ENCODE results near the gene TRMT2A.
A peak's percentile ranks its signal among the peaks of the same experiment; 100 is the strongest.
"Not testable (repeated sequence)": the region's sequence is repeated elsewhere in the genome, so short reads cannot be mapped to it uniquely, and the experiment has no call there.

TRMT2A gene

DNA sequence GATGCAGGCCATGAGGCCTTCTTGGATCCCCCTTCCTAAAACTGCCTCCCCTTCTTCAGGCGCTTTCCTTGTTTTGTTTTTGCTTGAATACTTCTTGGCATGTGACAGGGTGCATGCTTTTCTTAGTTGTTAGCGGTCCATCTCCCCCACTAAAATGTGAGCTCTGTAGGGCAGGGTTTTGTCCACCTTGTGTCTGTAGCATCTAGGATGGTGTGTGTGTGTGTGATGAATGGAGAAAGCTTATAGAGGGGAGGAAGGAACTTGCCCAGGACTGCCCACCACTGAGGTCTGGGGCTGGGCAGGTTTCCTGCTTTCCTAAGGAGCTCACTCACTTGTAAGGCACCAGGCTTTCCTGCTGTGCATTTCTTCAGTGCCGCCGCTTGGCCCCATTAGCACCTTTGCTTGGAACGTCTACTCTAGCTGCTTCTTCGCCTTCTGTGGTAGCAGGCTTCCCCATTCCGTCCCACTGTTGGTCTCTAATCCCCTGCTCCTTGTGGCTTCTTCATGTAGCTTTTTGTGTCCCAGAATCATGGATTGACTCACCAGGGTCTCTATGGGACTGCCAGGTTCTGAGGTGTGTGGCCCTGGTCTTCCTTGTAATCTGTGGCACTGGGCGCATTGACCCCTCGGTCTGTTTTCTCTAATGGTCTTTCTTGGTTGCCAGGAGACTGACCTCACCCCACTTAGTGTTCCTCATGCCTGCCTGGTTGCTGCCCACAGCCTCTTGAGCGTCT is 33.7 kb downstream of the TRMT2A start:
- Histone ChIP-seq H3K4me1 (ENCODE audit: control insufficient read depth, insufficient read depth, low read length) (peaks cover 25% of the 10 kb centered on the region), H3K9me3 (replicated peaks; ENCODE audit: low read length) (no peaks in the 10 kb centered on the region), H3K36me3 (ENCODE audit: insufficient read depth, low read length) (peaks cover 43% of the 10 kb centered on the region), H3K4me2 (ENCODE audit: low read length) (peak overlapping the region; percentile 26), H3K27me3 (ENCODE audit: control insufficient read depth, insufficient read depth, low read length) (no peaks in the 10 kb centered on the region), H3K4me3 (ENCODE audit: low read length) (no peak overlapping the region), H3K9ac (ENCODE audit: low read depth, low read length) (peak overlapping the region; percentile 18)

DNA sequence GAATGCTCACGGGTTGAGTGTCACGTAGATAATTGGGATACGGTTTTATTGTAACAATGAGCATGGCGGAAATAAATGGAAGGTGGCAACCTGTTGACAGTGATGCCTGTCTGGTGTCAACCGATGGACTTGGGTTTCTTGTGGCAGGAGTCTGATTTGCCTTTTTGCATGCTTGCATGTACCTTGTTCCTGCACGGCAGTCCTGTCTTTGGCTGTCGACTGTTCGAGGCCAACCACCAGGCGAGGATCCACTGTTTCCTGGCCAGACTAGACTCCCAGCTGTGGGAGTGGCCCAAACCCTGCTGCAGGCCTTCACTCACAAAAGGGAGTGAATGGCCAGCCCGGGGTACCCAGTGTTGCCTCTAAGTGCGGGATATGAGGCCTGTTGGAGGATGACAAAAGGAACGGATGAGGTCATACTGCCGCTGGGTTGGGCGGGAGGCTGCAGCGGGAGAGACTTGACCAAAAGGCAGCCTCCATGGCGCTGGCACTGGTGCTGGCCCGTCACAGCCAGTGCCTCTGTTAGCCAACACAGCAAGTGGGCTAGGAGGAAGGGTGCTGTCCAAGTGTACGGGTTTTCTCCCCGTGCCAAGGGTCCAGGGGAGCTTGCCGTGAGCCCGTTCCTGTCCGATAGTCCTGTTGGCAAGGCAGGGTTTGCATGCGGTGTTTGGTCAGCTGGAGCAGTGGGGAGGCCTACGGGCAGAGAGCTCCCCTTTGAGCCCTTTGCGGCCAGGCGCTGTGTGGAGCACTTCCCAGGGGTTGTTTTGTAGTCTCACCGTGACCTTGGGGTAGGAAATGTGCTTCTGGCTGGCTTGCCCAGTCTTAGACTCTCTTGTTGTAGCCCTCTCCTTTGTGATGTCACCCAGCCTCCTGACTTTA is 36.0 kb downstream of the TRMT2A start:
- Histone ChIP-seq H3K9me3 (replicated peaks; ENCODE audit: low read length) (no peaks in the 10 kb centered on the region), H3K4me2 (ENCODE audit: low read length) (peak overlapping the region; percentile 91), H3K4me1 (ENCODE audit: control insufficient read depth, insufficient read depth, low read length) (peaks cover 25% of the 10 kb centered on the region), H3K9ac (ENCODE audit: low read depth, low read length) (peak overlapping the region; percentile 89), H3K4me3 (ENCODE audit: low read length) (peak overlapping the region; percentile 77), H3K27me3 (ENCODE audit: control insufficient read depth, insufficient read depth, low read length) (no peaks in the 10 kb centered on the region), H3K36me3 (ENCODE audit: insufficient read depth, low read length) (peaks cover 20% of the 10 kb centered on the region)

DNA sequence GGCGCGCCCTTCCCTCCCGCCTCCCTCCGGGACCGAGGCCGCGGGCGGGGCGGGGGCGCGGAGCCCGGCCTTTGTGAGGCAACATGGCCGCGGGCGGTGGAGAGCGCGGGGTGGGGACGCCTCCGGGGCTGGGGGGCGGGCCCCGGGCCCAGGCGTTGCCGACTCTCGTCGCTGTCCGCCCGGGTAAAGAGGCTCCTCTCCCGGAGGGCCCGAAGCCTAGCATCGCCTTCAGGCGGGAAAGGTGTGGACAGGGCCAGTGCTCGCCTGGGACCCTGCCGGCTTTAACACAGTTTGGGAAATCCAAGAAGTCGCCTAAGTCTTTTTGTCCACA is 36.6 kb downstream of the TRMT2A start:
- Histone ChIP-seq H3K9ac (ENCODE audit: low read depth, low read length) (peak overlapping the region; percentile 89), H3K4me2 (ENCODE audit: low read length) (peak overlapping the region; percentile 91), H3K9me3 (replicated peaks; ENCODE audit: low read length) (no peaks in the 10 kb centered on the region), H3K4me1 (ENCODE audit: control insufficient read depth, insufficient read depth, low read length) (peaks cover 25% of the 10 kb centered on the region), H3K27me3 (ENCODE audit: control insufficient read depth, insufficient read depth, low read length) (no peaks in the 10 kb centered on the region), H3K4me3 (ENCODE audit: low read length) (peak overlapping the region; percentile 77), H3K36me3 (ENCODE audit: insufficient read depth, low read length) (peaks cover 14% of the 10 kb centered on the region)

DNA sequence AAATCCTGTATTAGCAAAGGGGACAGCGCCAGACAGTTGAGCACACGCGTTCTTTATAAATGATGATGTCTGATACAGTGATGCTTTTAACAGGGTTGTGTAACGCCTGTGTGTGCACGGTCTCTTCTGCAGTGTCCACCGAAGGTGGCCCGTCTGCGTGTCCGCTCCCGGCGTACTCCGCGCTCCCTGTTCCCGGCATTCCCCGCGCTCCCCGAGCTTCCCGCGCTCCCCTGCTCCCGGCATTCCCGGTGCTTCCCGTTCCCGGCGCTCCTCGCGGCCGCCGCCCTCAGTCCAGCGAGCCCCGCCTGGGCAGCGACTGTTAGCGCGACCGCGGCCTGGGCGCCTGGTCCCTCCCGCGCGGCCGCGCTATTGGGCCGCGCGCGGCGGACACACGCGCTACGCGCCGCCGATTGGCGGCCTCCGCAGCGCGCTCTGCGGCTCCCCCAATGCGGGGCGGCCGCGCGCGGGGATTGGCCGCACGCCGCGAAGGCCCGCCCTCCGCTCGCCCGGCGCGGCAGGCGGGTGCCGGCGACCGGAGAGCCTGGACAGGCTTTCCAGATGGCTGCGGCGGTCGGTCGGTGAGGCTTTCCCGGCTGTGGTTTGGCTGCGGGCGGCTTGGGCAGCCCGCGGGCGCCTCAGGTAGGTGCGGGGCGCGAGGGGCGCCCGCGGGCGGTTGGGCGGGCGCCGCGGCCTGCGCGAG is 37.1 kb downstream of the TRMT2A start, which contains the start of gene DGCR8:
Gene DGCR8 (plus strand): TSS at position 497 of the 700 bp plus-strand sequence. CDS start 5,723 bp downstream, outside the sequence.
- Histone ChIP-seq H3K4me3 (ENCODE audit: low read length) (peak within 1 kb of the TSS; percentile 77), H3K36me3 (ENCODE audit: insufficient read depth, low read length) (peaks cover 10% of the 10 kb centered on the region), H3K9ac (ENCODE audit: low read depth, low read length) (peak within 1 kb of the TSS; percentile 89), H3K4me1 (ENCODE audit: control insufficient read depth, insufficient read depth, low read length) (peaks cover 25% of the 10 kb centered on the region), H3K27me3 (ENCODE audit: control insufficient read depth, insufficient read depth, low read length) (no peaks in the 10 kb centered on the region), H3K9me3 (replicated peaks; ENCODE audit: low read length) (no peaks in the 10 kb centered on the region), H3K4me2 (ENCODE audit: low read length) (peak within 1 kb of the TSS; percentile 92)

DNA sequence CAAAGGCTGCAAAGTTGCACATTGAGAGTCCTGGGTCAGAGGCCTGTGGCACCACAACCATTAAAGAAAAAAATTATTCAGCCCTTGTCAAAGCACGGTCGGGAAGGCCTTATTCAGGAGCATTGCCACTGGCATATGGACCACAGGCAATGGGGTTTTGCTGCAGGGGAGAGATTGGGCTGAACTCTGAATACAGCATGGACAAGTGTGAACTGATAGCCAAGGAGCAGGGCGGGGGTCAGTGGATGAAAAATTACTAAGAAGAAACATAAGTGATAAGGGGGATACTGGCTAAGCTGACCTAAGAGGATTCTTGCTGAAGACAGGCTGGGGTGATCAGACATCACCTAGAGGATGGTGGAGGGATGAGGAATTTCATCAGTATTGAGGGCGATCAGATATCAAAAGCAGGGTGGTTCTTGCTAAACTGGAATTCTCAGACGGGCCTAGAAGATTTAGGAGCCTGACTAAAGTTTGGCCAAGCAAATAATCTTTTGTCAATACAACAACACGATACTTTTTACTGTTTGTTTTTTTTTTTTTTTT is 40.3 kb downstream of the TRMT2A start:
- Histone ChIP-seq H3K4me3 (ENCODE audit: low read length) (no peak overlapping the region), H3K27me3 (ENCODE audit: control insufficient read depth, insufficient read depth, low read length) (no peaks in the 10 kb centered on the region), H3K9ac (ENCODE audit: low read depth, low read length) (no peak overlapping the region), H3K36me3 (ENCODE audit: insufficient read depth, low read length) (no peaks in the 10 kb centered on the region), H3K4me1 (ENCODE audit: control insufficient read depth, insufficient read depth, low read length) (peaks cover 6% of the 10 kb centered on the region), H3K4me2 (ENCODE audit: low read length) (no peak overlapping the region), H3K9me3 (replicated peaks; ENCODE audit: low read length) (no peaks in the 10 kb centered on the region)

DNA sequence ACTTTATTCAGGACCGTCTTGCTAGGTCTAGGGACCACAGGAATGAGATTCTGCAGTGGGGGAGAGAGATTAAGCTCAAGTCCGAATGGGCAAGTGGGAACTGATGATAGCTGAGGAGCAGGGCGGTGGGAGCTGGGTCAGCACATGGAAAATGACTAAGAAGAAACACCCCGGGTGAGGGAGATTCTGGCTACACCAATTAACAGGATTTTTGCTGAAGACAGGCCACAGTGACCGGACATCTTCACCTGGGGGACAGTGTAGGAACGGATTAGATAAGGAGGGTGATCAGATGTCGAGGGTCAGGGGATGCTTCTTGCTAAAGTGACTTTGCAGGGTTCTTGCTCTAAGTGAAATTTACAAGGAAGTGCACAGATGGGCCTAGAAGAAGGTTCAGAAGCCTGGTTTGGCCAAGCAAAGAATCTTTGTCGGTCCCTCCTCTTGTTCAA is 45.5 kb downstream of the TRMT2A start:
- Histone ChIP-seq H3K27me3 (ENCODE audit: control insufficient read depth, insufficient read depth, low read length) (no peaks in the 10 kb centered on the region), H3K9me3 (replicated peaks; ENCODE audit: low read length) (no peaks in the 10 kb centered on the region), H3K36me3 (ENCODE audit: insufficient read depth, low read length) (no peaks in the 10 kb centered on the region), H3K4me1 (ENCODE audit: control insufficient read depth, insufficient read depth, low read length) (no peaks in the 10 kb centered on the region), H3K9ac (ENCODE audit: low read depth, low read length) (no peak overlapping the region), H3K4me2 (ENCODE audit: low read length) (no peak overlapping the region), H3K4me3 (ENCODE audit: low read length) (no peak overlapping the region)

DNA sequence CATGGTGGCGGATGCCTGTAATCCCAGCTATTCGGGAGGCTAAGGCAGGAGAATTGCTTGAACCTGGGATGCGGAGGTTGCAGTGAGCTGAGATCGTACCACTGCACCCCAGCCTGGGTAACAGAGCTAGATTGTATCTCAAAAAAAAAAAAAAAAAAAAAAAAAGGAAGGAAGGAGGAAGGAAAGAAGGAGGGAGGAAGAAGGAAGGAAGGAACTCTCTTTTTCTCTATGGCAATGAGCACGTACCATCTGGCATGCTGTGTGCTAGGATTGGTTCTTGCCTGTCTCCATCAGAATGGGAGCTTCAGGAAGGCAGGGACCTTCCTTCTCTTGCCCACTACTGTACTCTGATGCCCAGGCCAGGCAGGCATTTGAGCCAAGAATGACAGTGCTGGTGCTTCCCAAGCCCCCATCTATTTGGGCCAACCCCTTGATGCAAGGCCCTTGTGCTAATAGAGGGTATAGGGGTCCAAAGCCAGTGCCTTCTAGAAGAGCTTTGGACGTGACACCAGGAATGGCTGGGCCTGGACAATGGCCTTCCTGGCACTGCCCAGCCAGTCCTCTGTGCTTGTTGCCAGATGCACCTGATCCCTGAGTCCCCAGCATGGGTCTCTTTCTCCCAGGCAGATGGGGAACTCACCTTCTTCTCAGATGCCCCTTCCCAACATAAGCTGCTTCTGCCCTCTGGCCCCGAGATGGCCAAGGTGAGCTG is 47.5 kb downstream of the TRMT2A start:
- Histone ChIP-seq H3K4me2 (ENCODE audit: low read length) (no peak overlapping the region), H3K9ac (ENCODE audit: low read depth, low read length) (no peak overlapping the region), H3K9me3 (replicated peaks; ENCODE audit: low read length) (no peaks in the 10 kb centered on the region), H3K36me3 (ENCODE audit: insufficient read depth, low read length) (peaks cover 6% of the 10 kb centered on the region), H3K4me1 (ENCODE audit: control insufficient read depth, insufficient read depth, low read length) (no peaks in the 10 kb centered on the region), H3K27me3 (ENCODE audit: control insufficient read depth, insufficient read depth, low read length) (no peaks in the 10 kb centered on the region), H3K4me3 (ENCODE audit: low read length) (no peak overlapping the region)

DNA sequence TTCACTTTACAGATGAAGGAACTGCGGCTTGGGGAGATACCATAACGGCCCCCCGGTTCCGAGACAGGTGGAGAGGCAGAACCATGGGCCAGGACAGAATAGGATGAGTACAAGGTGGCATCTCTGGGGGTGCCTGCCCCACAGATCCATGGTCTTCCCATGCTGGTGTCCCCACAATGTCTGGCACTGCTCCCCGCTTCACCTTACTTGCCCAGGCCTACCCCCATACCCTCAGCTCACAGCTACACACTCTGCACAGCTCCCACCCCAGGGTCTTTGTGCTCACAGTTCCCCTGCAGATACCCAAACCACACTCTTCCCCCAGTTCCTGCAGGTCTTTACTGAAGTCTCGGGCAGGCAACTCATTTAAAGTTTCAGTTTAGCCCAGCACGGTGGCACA is 48.4 kb downstream of the TRMT2A start:
- H3K4me1 ChIP-seq (ENCODE audit: control insufficient read depth, insufficient read depth, low read length): no peaks in the 10 kb centered on the region
- H3K9ac ChIP-seq (ENCODE audit: low read depth, low read length): no peak overlapping the region
- no peaks in the 10 kb centered on the region for H3K9me3 ChIP-seq (replicated peaks; ENCODE audit: low read length)
- H3K27me3 ChIP-seq (ENCODE audit: control insufficient read depth, insufficient read depth, low read length): no peaks in the 10 kb centered on the region
- no peak overlapping the region for H3K4me2 ChIP-seq (ENCODE audit: low read length)
- H3K36me3 ChIP-seq (ENCODE audit: insufficient read depth, low read length): peaks cover 14% of the 10 kb centered on the region
- H3K4me3 ChIP-seq (ENCODE audit: low read length): no peak overlapping the region

DNA sequence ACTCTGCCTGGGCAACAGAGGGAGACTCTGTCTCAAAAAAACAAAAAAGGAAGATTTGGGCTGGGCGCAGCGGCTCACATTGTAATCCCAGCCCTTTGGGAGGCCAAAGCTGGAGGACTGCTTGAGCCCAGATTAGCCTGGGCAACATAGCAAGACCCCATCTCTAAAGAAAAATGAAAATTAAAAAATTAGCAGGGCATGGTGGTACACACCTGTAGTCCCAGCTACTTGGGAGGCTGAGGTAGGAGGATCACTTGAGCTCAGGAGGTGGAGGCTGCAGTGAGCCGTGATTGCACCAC is 49.7 kb downstream of the TRMT2A start:
- H3K4me3 ChIP-seq (ENCODE audit: low read length); H3K4me2 ChIP-seq (ENCODE audit: low read length); H3K27me3 ChIP-seq (ENCODE audit: control insufficient read depth, insufficient read depth, low read length); H3K9ac ChIP-seq (ENCODE audit: low read depth, low read length); H3K9me3 ChIP-seq (replicated peaks; ENCODE audit: low read length); H3K4me1 ChIP-seq (ENCODE audit: control insufficient read depth, insufficient read depth, low read length): not testable (repeated sequence)
- peaks cover 20% of the 10 kb centered on the region for H3K36me3 ChIP-seq (ENCODE audit: insufficient read depth, low read length)

DNA sequence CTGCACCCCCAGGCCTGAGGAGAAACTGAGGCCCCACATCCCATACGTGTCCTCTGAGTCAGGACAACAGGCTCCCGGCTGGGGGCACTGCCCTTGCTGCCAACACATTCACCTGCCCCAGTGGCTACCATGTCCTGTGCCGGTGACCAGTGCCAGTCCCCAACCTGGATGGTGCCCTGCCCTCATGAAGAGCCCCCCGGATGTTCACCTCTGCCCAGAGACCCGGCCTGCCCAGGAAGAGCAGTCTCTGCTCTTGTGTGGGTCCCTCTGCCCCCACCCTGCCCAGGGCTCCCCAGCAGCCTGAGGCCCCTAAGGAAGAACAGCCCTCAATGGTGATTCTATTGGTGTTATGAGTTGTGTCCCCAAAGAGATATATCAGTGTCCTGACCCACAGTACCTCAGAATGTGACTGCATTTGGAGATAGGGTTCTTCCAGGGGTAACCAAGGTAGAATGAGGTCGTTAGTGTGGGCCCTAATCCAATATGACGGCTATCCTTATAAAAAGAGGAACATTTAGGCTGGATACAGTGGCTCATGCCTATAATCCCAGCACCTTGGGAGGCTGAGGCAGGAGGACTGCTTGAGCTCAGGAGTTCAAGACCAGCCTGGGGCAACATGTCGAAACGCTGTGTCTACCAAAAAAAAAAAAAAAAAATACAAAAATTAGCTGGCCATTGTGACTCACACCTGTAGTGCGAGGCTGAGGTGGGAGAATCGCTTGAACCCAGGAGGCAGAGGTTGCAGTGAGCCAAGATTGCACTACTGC is 50.2 kb downstream of the TRMT2A start:
- Histone ChIP-seq H3K9me3 (replicated peaks; ENCODE audit: low read length) (no peaks in the 10 kb centered on the region), H3K4me2 (ENCODE audit: low read length) (no peak overlapping the region), H3K36me3 (ENCODE audit: insufficient read depth, low read length) (peaks cover 24% of the 10 kb centered on the region), H3K4me3 (ENCODE audit: low read length) (no peak overlapping the region), H3K9ac (ENCODE audit: low read depth, low read length) (no peak overlapping the region), H3K4me1 (ENCODE audit: control insufficient read depth, insufficient read depth, low read length) (peaks cover 14% of the 10 kb centered on the region), H3K27me3 (ENCODE audit: control insufficient read depth, insufficient read depth, low read length) (no peaks in the 10 kb centered on the region)
